ENCODE measurements around the gene ZBED2.

The ZBED2 gene

DNA sequence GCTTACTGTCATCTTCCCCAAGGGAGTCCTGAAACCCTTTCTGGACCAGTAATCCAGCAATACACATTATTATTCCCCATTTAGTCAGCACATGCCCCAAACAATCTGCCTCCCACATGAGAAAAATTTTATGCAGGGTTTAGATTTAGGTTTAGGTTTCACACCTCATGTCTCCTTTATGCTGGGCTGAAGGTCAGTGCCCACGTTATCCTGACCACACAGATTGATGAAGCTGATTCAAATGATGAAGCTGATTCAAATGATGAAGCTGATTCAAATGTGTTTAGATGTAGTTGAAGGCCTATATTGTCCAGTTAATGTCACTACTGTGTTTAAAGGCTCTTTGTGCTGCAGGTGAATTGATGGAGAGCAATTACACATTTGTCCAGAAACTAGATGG, 18.1 kb upstream of the ZBED2 start:
- no peak for DNase-seq (ENCODE audit: low read depth)
- TF ChIP-seq, protein P1, sequence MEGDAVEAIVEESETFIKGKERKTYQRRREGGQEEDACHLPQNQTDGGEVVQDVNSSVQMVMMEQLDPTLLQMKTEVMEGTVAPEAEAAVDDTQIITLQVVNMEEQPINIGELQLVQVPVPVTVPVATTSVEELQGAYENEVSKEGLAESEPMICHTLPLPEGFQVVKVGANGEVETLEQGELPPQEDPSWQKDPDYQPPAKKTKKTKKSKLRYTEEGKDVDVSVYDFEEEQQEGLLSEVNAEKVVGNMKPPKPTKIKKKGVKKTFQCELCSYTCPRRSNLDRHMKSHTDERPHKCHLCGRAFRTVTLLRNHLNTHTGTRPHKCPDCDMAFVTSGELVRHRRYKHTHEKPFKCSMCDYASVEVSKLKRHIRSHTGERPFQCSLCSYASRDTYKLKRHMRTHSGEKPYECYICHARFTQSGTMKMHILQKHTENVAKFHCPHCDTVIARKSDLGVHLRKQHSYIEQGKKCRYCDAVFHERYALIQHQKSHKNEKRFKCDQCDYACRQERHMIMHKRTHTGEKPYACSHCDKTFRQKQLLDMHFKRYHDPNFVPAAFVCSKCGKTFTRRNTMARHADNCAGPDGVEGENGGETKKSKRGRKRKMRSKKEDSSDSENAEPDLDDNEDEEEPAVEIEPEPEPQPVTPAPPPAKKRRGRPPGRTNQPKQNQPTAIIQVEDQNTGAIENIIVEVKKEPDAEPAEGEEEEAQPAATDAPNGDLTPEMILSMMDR (IDR thresholded peaks at IDR 0.05; ENCODE audit: low read length, missing control alignments) = no peak

DNA sequence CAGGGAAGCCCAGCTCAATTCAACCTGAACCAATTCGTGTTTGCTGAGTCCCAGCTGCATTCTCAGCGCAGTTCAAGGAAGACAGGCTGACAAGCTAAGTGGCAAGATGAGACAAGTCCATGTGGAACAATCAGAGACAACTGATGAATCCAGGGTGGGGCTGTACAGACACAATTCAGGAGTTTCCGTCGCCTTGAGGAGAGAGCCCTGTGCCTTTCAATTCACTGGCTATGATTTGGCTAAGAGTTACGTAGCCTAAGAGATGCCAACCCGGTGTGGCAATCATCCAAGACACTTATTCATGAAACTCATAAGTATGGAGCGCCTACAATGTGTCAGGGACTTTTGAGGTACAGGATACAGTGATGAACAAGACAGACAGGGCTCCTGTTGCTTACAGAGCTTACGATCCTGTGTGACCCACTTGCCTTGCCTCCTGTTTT, 15.5 kb upstream of the ZBED2 start:
- TF ChIP-seq, protein P1 (IDR thresholded peaks at IDR 0.05; ENCODE audit: low read length, missing control alignments) = no peak
- H3K4me3 ChIP-seq (replicated peaks; ENCODE audit: low read depth, low read length) = no peak overlapping the region
- DNase-seq (ENCODE audit: low read depth) = no peak

More for the DNA sequence above, 18.1 kb upstream of the ZBED2 start:
- no peak overlapping the region for H3K4me3 ChIP-seq (replicated peaks; ENCODE audit: low read depth, low read length)

DNA sequence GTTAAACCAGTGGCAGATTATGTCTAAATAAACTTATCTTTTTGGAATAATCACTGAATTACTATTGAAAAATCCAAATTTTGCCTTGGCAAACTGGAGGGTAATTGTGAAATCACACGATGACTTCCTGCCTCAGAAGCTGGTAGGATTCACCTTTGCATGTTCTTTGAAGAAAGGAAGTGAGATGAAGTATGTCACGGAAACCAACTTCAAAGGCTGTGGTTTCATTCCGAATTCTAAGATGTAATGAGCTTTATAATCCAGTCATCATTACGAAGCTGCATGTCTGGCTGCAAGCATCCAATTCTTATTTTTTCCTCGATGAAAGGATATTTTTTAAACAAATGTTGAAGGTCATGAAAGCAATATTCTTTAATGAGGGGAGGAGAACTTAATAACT, 15.0 kb upstream of the ZBED2 start:
- TF ChIP-seq, protein P1 (IDR thresholded peaks at IDR 0.05; ENCODE audit: low read length, missing control alignments) = no peak
- no peak for DNase-seq (ENCODE audit: low read depth)
- H3K4me3 ChIP-seq (replicated peaks; ENCODE audit: low read depth, low read length) = no peak overlapping the region

DNA sequence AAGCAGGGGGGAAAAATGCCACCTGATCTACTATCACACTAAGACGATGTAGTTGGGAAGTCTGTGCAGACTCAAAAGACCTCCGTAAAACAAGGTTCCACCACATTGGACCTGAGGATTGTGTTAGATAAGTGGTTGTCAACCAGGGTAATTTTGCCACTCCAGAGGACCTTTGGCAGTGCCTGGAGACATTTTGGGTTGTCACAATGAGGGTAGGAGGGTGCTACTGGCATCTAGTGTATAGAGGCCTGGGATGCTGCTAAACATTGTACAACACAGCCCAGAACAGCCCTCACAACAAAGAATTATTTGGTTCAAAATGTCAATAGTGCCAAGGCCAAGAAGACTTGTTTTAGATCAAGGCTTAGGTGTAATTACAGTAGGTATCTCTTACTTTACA, 14.6 kb upstream of the ZBED2 start:
- TF ChIP-seq, protein P1 (IDR thresholded peaks at IDR 0.05; ENCODE audit: low read length, missing control alignments) = no peak
- DNase-seq (ENCODE audit: low read depth) = no peak
- no peak overlapping the region for H3K4me3 ChIP-seq (replicated peaks; ENCODE audit: low read depth, low read length)

DNA sequence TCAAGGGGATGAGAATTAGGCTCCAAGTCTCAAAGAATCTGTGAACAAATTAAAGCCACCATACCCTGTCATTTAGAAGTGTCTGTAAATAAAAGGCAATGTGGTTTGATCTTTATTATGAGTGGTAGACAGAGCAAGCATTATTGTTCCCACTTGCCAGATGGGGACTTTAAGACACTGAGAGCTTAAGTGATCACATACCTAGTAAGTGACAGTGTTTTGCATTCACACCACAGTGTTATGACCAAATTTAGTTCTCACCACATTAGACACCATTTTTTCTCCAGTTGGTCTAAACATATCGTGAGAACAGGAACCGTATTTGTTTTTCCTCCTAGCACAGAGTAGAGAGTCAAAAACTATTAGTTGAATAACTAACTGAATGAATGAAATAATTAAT, 13.2 kb upstream of the ZBED2 start:
- DNase-seq (ENCODE audit: low read depth) = no peak
- TF ChIP-seq, protein P1 (IDR thresholded peaks at IDR 0.05; ENCODE audit: low read length, missing control alignments) = no peak
- no peak overlapping the region for H3K4me3 ChIP-seq (replicated peaks; ENCODE audit: low read depth, low read length)

DNA sequence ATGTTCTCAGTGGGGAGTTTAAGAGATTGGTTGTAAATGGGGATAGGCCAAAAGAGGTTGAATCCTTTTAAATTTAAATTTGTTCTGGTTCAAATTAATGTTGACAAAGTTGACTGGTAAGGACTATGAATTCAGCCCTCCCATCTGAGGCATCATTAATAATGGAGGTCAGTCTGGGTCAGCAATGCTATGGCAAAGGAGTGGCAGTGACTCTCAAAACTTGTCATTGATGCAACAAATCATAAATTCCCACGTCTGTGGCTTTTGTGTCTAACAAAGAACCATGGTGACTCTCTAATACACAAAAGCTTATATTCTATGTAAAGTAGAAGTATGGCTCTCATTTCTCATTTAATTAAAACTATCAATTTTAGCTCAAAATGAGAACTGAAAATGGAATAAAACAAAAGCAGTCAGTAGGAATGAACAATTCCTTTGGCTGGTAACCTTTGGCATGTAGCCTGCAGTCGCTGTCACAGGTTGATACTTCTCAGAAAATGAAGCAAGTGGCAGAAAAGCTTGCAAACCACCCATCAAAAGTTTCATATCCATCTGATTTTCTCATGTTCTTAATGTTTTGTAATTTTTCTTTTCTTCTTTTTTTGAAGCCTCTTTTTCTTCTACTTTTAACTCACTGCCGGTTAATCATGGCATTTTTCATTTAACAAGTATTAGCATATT, 12.2 kb upstream of the ZBED2 start:
- no peak overlapping the region for H3K4me3 ChIP-seq (replicated peaks; ENCODE audit: low read depth, low read length)
- DNase-seq (ENCODE audit: low read depth) = no peak
- TF ChIP-seq, protein P1 (IDR thresholded peaks at IDR 0.05; ENCODE audit: low read length, missing control alignments) = no peak

DNA sequence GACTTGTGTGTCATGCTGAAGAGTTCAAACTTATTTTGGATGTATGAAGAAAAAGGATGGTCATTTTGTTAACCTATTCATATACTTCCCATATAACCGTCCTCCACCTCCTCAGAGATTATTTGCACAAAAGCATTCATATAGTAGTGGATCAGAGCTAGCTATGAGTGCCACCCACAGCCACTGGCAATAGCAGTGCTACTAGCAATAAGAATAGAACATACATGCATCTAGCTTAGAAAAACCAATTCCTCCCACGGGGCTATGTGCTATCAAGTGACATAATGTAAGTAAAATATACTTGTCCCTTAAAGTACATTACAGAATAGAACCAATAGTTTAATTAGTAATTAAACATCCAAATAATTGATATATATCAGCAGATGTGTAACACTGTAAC, 10.3 kb upstream of the ZBED2 start:
- H3K4me3 ChIP-seq (replicated peaks; ENCODE audit: low read depth, low read length) = no peak overlapping the region
- TF ChIP-seq, protein P1 (IDR thresholded peaks at IDR 0.05; ENCODE audit: low read length, missing control alignments) = no peak
- no peak for DNase-seq (ENCODE audit: low read depth)

Data from fibroblast of pulmonary artery (primary cell).